Activated CD8-positive, alpha-beta memory T cell treated with anti-CD3 and anti-CD28 coated beads, Interleukin-2, amount 50 U/mL, for 24 hours (primary cell): ENCODE results near the gene KDELR1.
A peak's percentile ranks its signal among the peaks of the same experiment; 100 is the strongest.

Experiments
- DNase-seq: peaks from one replicate; pipeline ENCODE4 v3.0.0-alpha.2; 2020; ENCODE audit errors: extremely low read depth

Gene KDELR1

GRCh38 chr19:48391100-48392005 is at the start of gene KDELR1:
KDELR1 (minus strand) TSS chr19:48391551; CDS start chr19:48391358, 193 bp downstream.
- no peak for DNase-seq

GRCh38 chr19:48436586-48436985 is 45.2 kb upstream of the KDELR1 start:
- DNase-seq: no peak

DNA sequence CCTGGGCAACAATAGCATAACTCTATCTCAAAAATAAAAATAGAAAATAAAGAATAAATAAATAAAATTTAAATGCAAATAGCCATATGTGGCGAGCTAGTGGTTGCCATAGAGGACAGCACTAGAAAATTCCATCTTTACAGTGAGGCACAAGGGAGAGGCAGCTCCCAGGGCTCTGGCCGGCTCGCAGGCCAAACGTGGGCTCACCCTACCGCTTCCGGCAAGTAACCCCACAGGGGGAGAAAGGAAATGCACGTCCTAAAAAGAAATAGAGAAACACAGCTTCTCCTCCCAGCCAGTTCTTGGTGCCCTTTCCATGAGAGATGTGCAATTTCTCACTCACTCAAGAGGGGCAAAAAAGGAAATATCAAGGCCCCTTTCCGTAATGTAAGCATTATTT is 42.0 kb upstream of the KDELR1 start:
- DNase-seq: no peak

- DNase-seq: no peak
Observed at GRCh38 chr19:48428670-48429069, 37.3 kb upstream of the KDELR1 start.

GRCh38 chr19:48424694-48425219 is 33.4 kb upstream of the KDELR1 start:
- DNase-seq: no peak

DNA sequence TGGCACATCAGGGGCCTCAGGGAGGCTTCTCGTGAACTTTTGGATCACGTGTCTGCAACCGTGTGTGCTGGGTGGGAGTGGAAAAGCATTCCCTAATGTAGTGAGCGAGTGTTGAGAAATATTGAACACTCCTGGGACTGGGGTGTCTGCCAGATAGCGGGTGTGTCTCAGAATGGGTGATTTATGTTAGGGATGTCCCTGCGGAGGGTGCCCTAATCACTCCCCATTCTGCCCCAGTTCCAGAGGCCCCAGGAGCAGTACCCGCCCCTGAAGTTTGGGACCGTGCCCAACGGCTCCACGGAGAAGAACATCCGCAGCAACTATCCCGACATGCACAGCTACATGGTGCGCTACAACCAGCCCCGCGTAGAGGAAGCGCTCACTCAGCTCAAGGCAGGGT is 30.2 kb upstream of the KDELR1 start:
- no peak for DNase-seq

- peak; percentile 33 for DNase-seq
Observed at GRCh38 chr19:48419158-48419920, 28.0 kb upstream of the KDELR1 start.

DNA sequence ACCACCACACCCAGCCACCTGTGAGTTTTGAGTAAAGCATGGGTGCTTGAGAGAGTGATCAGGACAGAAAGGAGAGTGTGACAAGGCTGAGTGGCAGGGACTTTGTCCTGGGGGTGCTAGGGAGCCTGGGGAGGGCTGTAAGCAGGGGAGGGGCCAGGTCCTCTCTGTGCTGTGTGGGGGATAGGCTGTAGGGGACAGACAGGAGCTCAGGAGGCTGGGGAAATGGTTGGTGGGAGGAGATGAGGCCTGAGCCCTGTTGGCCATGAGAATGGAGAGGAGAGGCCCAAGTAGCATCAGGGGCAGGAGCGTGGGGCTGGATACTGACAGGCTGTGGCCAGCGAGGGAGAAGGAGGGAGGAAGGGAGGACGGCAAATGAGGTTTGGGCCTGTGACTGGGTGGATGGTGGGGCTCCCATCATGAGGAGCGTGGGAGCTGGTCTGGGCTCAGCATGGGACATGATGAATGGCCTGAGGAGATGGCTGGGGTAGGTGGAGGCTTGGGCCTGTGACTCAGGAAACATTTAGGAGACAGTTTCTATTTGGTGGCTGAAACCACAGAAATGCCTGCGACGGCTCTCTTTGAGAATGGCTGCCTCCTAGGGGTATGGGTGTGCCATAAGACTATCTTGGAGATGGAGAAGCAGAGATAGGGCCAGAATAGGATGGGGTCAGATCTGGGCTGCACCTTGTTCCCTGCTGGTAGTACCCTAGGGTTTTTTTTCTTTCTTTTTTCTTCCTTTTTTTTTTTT is 27.1 kb upstream of the KDELR1 start:
- DNase-seq: no peak

DNA sequence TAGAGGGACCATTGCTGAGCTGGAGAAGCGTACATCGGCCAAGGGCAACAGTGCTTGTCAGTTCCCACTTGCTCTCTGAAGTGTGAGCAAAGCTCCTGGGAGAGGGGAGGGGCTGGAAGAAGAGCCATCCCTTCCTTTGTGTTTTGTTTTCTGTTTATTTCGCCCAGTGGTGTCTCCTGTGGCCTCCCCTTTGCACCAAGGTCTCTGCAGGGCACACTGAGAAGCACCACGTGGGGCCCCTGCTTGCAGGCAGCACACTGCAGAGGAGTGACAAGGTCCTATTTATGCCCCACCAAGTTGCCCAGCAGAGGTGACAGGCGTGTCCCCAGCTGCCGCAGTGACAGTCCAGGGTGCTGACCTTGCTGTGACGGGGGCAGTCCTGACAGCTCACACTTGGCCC is 26.1 kb upstream of the KDELR1 start:
- DNase-seq: no peak

- no peak for DNase-seq
Observed at GRCh38 chr19:48415806-48416221, 24.5 kb upstream of the KDELR1 start.

DNA sequence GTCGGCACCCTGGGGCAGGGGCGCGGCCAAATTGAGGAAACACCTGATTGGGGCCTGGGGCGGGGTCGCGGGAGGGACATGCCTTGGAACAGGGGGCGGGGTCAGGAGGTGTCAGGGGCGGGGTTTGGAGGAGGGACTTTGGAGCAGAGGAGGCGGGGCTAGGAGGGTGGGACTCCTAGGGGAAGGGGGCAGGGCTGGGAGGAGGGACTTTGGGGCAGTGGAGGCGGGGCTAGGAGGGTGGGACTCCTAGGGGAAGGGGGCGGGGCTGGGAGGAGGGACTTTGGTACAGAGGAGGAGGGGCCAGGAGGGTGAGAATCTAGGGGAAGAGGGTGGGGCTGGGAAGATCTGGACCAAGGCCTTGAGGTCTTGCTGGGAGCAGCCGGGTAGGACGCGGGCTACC is 24.0 kb upstream of the KDELR1 start:
- no peak for DNase-seq

GRCh38 chr19:48413879-48414587 is 22.7 kb upstream of the KDELR1 start:
- no peak for DNase-seq

DNA sequence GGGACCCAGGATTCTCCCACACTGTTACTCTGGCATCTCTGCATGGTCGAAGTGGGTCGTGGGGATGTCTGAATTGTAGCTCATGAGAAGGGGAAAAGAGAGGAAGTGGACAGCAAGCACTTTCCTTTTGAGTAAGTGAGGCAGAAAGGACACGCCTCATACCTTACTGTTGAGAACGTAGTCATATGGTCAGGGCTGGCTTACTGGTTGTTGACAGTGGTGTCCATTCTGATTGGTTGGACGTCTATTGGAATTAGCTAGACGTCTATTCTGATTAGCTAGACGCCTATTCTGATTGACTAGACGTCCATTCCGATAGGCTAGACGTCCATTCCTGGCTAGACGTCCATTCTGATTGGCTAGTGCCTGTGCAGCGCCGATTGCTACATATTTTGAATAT is 14.5 kb upstream of the KDELR1 start:
- DNase-seq: no peak

GRCh38 chr19:48405010-48405659 is 13.8 kb upstream of the KDELR1 start:
- no peak for DNase-seq

GRCh38 chr19:48403606-48404005 is 12.3 kb upstream of the KDELR1 start:
- no peak for DNase-seq

GRCh38 chr19:48401287-48401686 is 9.9 kb upstream of the KDELR1 start:
- DNase-seq: no peak

GRCh38 chr19:48400018-48400742 is 8.8 kb upstream of the KDELR1 start:
- DNase-seq: no peak

DNA sequence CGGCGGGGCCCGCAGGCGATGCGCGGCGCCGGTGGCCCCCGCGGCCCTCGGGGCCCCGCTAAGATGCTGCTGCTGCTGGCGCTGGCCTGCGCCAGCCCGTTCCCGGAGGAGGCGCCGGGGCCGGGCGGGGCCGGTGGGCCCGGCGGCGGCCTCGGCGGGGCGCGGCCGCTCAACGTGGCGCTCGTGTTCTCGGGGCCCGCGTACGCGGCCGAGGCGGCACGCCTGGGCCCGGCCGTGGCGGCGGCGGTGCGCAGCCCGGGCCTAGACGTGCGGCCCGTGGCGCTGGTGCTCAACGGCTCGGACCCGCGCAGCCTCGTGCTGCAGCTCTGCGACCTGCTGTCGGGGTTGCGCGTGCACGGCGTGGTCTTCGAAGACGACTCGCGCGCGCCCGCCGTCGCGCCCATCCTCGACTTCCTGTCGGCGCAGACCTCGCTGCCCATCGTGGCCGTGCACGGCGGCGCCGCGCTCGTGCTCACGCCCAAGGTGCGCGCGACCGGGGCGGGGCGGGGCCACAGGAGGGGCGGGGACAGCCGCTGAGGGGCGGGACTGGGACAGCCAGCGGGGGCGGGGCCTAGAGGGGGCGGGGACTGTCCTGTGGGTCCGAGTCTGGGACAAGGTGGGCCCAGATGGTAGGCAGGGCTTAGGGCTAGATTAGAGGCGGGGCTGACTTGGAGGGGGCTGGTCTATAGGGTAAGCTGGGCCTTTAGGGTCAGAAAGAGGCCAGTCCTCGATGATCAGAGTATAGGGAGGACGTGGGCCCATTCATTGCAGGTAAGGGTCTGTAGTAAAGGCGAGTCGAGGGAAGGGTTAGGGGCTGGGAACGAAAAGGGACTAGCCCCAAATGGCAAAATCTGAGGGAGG is 7.3 kb upstream of the KDELR1 start:
- DNase-seq: peak; percentile 66

DNA sequence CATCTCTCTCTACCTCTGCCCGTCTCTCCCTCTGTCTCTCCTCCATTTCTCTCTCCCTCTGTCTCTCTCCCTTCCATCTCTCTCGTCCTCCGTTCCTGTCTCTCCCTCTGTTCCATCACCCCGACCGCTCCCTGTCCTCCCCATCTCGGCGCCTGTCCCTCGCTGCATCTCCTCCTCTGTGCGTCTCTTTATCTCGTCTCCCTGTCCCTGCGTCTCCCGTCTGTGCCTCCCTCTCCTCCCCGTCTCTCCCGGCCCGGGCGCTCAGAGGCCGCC is 6.7 kb upstream of the KDELR1 start:
- DNase-seq: no peak
